ENCODE results near the gene BTBD7. TPM values are rescaled to one million over a fixed set of nuclear protein-coding genes. Genes with fewer than 3 reads are reported as not detected.

The BTBD7 gene
- total RNA-seq, 2 experiments from 2014 or later: 12.5 to 12.6 TPM

GRCh38 chr14:93318927-93319326 is 13.9 kb downstream of the BTBD7 start:
- Histone ChIP-seq H3K4me3 (ENCODE audit: low read length) (no peak overlapping the region), H3K4me1 (ENCODE audit: insufficient read depth, low read length) (peaks cover 2% of the 10 kb centered on the region), H3K9me3 (ENCODE audit: control insufficient read depth in 1 of 2, insufficient read depth in 1 of 2, low read length in 2 of 2) (no peaks in the 10 kb centered on the region), H3K27me3 (ENCODE audit: control insufficient read depth in 1 of 2, insufficient read depth in 2 of 2, low read length in 2 of 2) (no peaks in the 10 kb centered on the region), H3K27ac (ENCODE audit: low read depth in 1 of 2, low read length in 2 of 2) (no peak overlapping the region), H3K36me3 (ENCODE audit: insufficient read depth, low read length) (no peaks in the 10 kb centered on the region)
- CTCF ChIA-PET: interaction anchor here (0.9 kb wide), 1 partner anchor 10 kb away, joined by 3 read pairs; no protein-coding TSS in a partner anchor
- POLR2A ChIA-PET: interaction anchor here (0.6 kb wide), 1 partner anchor 307 kb away, joined by 3 read pairs; no protein-coding TSS in a partner anchor
- peaks cover 54% of the 10 kb centered on the region for H3K4me1 Mint-ChIP-seq (ENCODE audit: low read depth)
- intact Hi-C loops (cut with DNase I, micrococcal nuclease): no loop called here
- DNase-seq: no peak
- no peaks in the 10 kb centered on the region for H3K27me3 Mint-ChIP-seq
- ATAC-seq (ENCODE audit: poor library complexity): no peak
- TF ChIP-seq, protein P1, sequence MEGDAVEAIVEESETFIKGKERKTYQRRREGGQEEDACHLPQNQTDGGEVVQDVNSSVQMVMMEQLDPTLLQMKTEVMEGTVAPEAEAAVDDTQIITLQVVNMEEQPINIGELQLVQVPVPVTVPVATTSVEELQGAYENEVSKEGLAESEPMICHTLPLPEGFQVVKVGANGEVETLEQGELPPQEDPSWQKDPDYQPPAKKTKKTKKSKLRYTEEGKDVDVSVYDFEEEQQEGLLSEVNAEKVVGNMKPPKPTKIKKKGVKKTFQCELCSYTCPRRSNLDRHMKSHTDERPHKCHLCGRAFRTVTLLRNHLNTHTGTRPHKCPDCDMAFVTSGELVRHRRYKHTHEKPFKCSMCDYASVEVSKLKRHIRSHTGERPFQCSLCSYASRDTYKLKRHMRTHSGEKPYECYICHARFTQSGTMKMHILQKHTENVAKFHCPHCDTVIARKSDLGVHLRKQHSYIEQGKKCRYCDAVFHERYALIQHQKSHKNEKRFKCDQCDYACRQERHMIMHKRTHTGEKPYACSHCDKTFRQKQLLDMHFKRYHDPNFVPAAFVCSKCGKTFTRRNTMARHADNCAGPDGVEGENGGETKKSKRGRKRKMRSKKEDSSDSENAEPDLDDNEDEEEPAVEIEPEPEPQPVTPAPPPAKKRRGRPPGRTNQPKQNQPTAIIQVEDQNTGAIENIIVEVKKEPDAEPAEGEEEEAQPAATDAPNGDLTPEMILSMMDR (IDR thresholded peaks at IDR 0.05): no peak
- H3K36me3 Mint-ChIP-seq (ENCODE audit: low read depth): peaks cover 14% of the 10 kb centered on the region
- H3K4me3 Mint-ChIP-seq: no peak overlapping the region
- no peak overlapping the region for H3K27ac Mint-ChIP-seq
- no peaks in the 10 kb centered on the region for H3K9me3 Mint-ChIP-seq

- no peaks in the 10 kb centered on the region for H3K9me3 Mint-ChIP-seq
- Histone ChIP-seq H3K27ac (ENCODE audit: low read depth in 1 of 2, low read length in 2 of 2) (no peak overlapping the region), H3K27me3 (ENCODE audit: control insufficient read depth in 1 of 2, insufficient read depth in 2 of 2, low read length in 2 of 2) (no peaks in the 10 kb centered on the region), H3K36me3 (ENCODE audit: insufficient read depth, low read length) (no peaks in the 10 kb centered on the region), H3K4me3 (ENCODE audit: low read length) (no peak overlapping the region), H3K9me3 (ENCODE audit: control insufficient read depth in 1 of 2, insufficient read depth in 1 of 2, low read length in 2 of 2) (no peaks in the 10 kb centered on the region), H3K4me1 (ENCODE audit: insufficient read depth, low read length) (peaks cover 2% of the 10 kb centered on the region)
- TF ChIP-seq, protein P1 (IDR thresholded peaks at IDR 0.05): no peak
- no peaks in the 10 kb centered on the region for H3K27me3 Mint-ChIP-seq
- intact Hi-C loops (cut with DNase I, micrococcal nuclease): no loop called here
- H3K4me3 Mint-ChIP-seq: no peak overlapping the region
- peak in 2 of 14 experiments; percentile 15 to 21 for DNase-seq
- ATAC-seq (ENCODE audit: poor library complexity): no peak
- H3K36me3 Mint-ChIP-seq (ENCODE audit: low read depth): peaks cover 6% of the 10 kb centered on the region
- H3K4me1 Mint-ChIP-seq (ENCODE audit: low read depth): peaks cover 52% of the 10 kb centered on the region
- CTCF ChIA-PET: interaction anchor here (0.9 kb wide), 1 partner anchor 11 kb away, joined by 3 read pairs; no protein-coding TSS in a partner anchor
- POLR2A ChIA-PET: no interaction called here
- H3K27ac Mint-ChIP-seq: no peak overlapping the region
Observed at GRCh38 chr14:93317875-93318807, 14.7 kb downstream of the BTBD7 start.

- Mint-ChIP-seq H3K9me3 (no peaks in the 10 kb centered on the region), H3K27ac (no peak overlapping the region), H3K27me3 (no peaks in the 10 kb centered on the region), H3K4me3 (no peak overlapping the region), H3K4me1 (ENCODE audit: low read depth) (peaks cover 57% of the 10 kb centered on the region), H3K36me3 (ENCODE audit: low read depth) (peaks cover 4% of the 10 kb centered on the region)
- ATAC-seq (ENCODE audit: poor library complexity): no peak
- no peak overlapping the region for H3K4me3 ChIP-seq (ENCODE audit: low read length)
- DNase-seq: no peak
- ChIA-PET POLR2A (no interaction called here), CTCF (no interaction called here)
- H3K36me3 ChIP-seq (ENCODE audit: insufficient read depth, low read length): no peaks in the 10 kb centered on the region
- no peak overlapping the region for H3K27ac ChIP-seq (ENCODE audit: low read depth in 1 of 2, low read length in 2 of 2)
- H3K27me3 ChIP-seq (ENCODE audit: control insufficient read depth in 1 of 2, insufficient read depth in 2 of 2, low read length in 2 of 2): no peaks in the 10 kb centered on the region
- TF ChIP-seq, protein P1 (IDR thresholded peaks at IDR 0.05): no peak
- intact Hi-C loops (cut with DNase I, micrococcal nuclease): no loop called here
- peaks cover 2% of the 10 kb centered on the region for H3K4me1 ChIP-seq (ENCODE audit: insufficient read depth, low read length)
- H3K9me3 ChIP-seq (ENCODE audit: control insufficient read depth in 1 of 2, insufficient read depth in 1 of 2, low read length in 2 of 2): no peaks in the 10 kb centered on the region
Observed at GRCh38 chr14:93317210-93317874, 15.5 kb downstream of the BTBD7 start.
